ENCODE results near the gene ARHGAP26. TPM values are rescaled to one million over a fixed set of nuclear protein-coding genes. Genes with fewer than 3 reads are reported as not detected.

Gene ARHGAP26
- total RNA-seq, 2 donors from 2014 or later = 27.5 to 80.7 TPM

- Histone ChIP-seq H3K36me3 (no peaks in the 10 kb centered on the region), H3K27me3 (replicated peaks; ENCODE audit: insufficient read depth) (no peaks in the 10 kb centered on the region), H3K9me3 (no peaks in the 10 kb centered on the region), H3K27ac (no peak overlapping the region), H3K4me3 (no peak overlapping the region), H3K4me1 (ENCODE audit: control insufficient read depth in 1 of 2, low read depth in 2 of 2) (peaks cover 4 to 25% of the 10 kb centered on the region in 2 donors)
- ATAC-seq (ENCODE audit: insufficient number of reproducible peaks, low FRiP score, low read depth) (no peak), DNase-seq (ENCODE audit: low spot score) (no peak)
- no peak for TF ChIP-seq CTCF (IDR thresholded peaks at IDR 0.05)
These were observed 287.4 kb downstream of the ARHGAP26 start for GRCh38 chr5:143057580-143057999.

- Histone ChIP-seq H3K27ac (no peak overlapping the region), H3K27me3 (replicated peaks; ENCODE audit: insufficient read depth) (no peaks in the 10 kb centered on the region), H3K9me3 (no peaks in the 10 kb centered on the region), H3K4me3 (no peak overlapping the region), H3K4me1 (ENCODE audit: control insufficient read depth in 1 of 2, low read depth in 2 of 2) (peaks cover 18 to 42% of the 10 kb centered on the region in 2 donors), H3K36me3 (no peaks in the 10 kb centered on the region)
- TF ChIP-seq CTCF (IDR thresholded peaks at IDR 0.05) = no peak
- ATAC-seq (ENCODE audit: insufficient number of reproducible peaks, low FRiP score, low read depth) (no peak), DNase-seq (ENCODE audit: low spot score) (no peak)
These were observed 289.2 kb downstream of the ARHGAP26 start for GRCh38 chr5:143059355-143059754.

GRCh38 chr5:143059976-143060765 lies 290.0 kb downstream of the ARHGAP26 start:
- TF ChIP-seq CTCF (IDR thresholded peaks at IDR 0.05) = no peak
- no peak for ATAC-seq (ENCODE audit: insufficient number of reproducible peaks, low FRiP score, low read depth)
- Histone ChIP-seq H3K9me3 (no peaks in the 10 kb centered on the region), H3K4me1 (ENCODE audit: control insufficient read depth in 1 of 2, low read depth in 2 of 2) (peaks cover 25 to 50% of the 10 kb centered on the region in 2 donors), H3K36me3 (no peaks in the 10 kb centered on the region), H3K27ac (no peak overlapping the region), H3K27me3 (replicated peaks; ENCODE audit: insufficient read depth) (no peaks in the 10 kb centered on the region), H3K4me3 (no peak overlapping the region)
- no peak for DNase-seq (ENCODE audit: low spot score)

- Histone ChIP-seq H3K27ac (no peak overlapping the region), H3K36me3 (no peaks in the 10 kb centered on the region), H3K4me3 (no peak overlapping the region), H3K9me3 (no peaks in the 10 kb centered on the region), H3K27me3 (replicated peaks; ENCODE audit: insufficient read depth) (no peaks in the 10 kb centered on the region), H3K4me1 (ENCODE audit: control insufficient read depth in 1 of 2, low read depth in 2 of 2) (peaks cover 25 to 50% of the 10 kb centered on the region in 2 donors)
- TF ChIP-seq CTCF (IDR thresholded peaks at IDR 0.05) = no peak
- no peak for DNase-seq (ENCODE audit: low spot score)
- ATAC-seq (ENCODE audit: insufficient number of reproducible peaks, low FRiP score, low read depth) = no peak
These were observed 291.2 kb downstream of the ARHGAP26 start for GRCh38 chr5:143061161-143061945.

GRCh38 chr5:143062379-143062778 lies 292.2 kb downstream of the ARHGAP26 start:
- ATAC-seq (ENCODE audit: insufficient number of reproducible peaks, low FRiP score, low read depth) = no peak
- no peaks in the 10 kb centered on the region for H3K36me3 ChIP-seq
- DNase-seq (ENCODE audit: low spot score) = no peak
- H3K27me3 ChIP-seq (replicated peaks; ENCODE audit: insufficient read depth) = no peaks in the 10 kb centered on the region
- H3K4me1 ChIP-seq (ENCODE audit: control insufficient read depth in 1 of 2, low read depth in 2 of 2) = peaks cover 25 to 50% of the 10 kb centered on the region in 2 donors
- no peak overlapping the region for H3K4me3 ChIP-seq
- no peaks in the 10 kb centered on the region for H3K9me3 ChIP-seq
- H3K27ac ChIP-seq = no peak overlapping the region
- no peak for TF ChIP-seq CTCF (IDR thresholded peaks at IDR 0.05)

Data from thoracic aorta (tissue), 2 donors.